OCI-LY3 (cell line): ENCODE measurements around the gene STK39.

Source experiments
- H2AFZ ChIP-seq: fragments of 200-600, 300-600 bp; shearing (Covaris generic); 2 replicates; pipeline ENCODE4 v1.6.0; 2014; ENCODE audit warnings: antibody characterized with exemption, low read depth, low read length
- H3K27ac ChIP-seq: fragments of 200-600, 300-600 bp; sonication (generic); 2 replicates; pipeline ENCODE4 v1.5.1; 2014; ENCODE audit warnings: mild to moderate bottlenecking, low read length, moderate library complexity, mixed read lengths
- H3K27me3 ChIP-seq: fragments of 200-600, 300-600 bp; sonication (generic); 2 replicates; pipeline ENCODE4 v1.6.1; 2014; ENCODE audit warnings: low read depth, low read length, mixed read lengths
- H3K36me3 ChIP-seq: fragments of 200-600, 300-600 bp; sonication (generic); replicated peaks from 2 replicates; pipeline ENCODE3; 2014; ENCODE audit warnings: low read depth, low read length, mixed read lengths
- H3K4me1 ChIP-seq: fragments of 300-600, 200-600 bp; sonication (generic); 2 replicates; pipeline ENCODE4 v1.6.1; 2014; ENCODE audit warnings: low read length, mixed read lengths
- H3K4me2 ChIP-seq: fragments of 200-600, 300-600 bp; sonication (generic); 2 replicates; pipeline ENCODE4 v1.6.1; 2014; ENCODE audit warnings: low read length, mixed read lengths
- H3K4me3 ChIP-seq: fragments of 300-600, 200-600 bp; sonication (generic); 2 replicates; pipeline ENCODE4 v1.5.1; 2014; ENCODE audit warnings: antibody characterized with exemption, mild to moderate bottlenecking, low read length, moderate library complexity
- H3K79me2 ChIP-seq: fragments of 300-600, 200-600 bp; shearing (Covaris generic); 2 replicates; pipeline ENCODE4 v1.6.1; 2014; ENCODE audit warnings: mild to moderate bottlenecking, low read length, mixed read lengths
- H3K9ac ChIP-seq: fragments of 300-600, 200-600 bp; shearing (Covaris generic); 2 replicates; pipeline ENCODE4 v1.6.0; 2014; ENCODE audit warnings: mild to moderate bottlenecking, low read length, moderate library complexity
- H3K9me3 ChIP-seq: fragments of 200-600, 300-600 bp; shearing (Covaris generic); 2 replicates; pipeline ENCODE4 v1.6.1; 2014; ENCODE audit warnings: low read length, mixed read lengths; ENCODE audit not compliant: insufficient read depth
- H4K20me1 ChIP-seq: fragments of 200-600, 300-600 bp; sonication (generic); 2 replicates; pipeline ENCODE4 v1.6.1; 2016; ENCODE audit warnings: low read length, mixed read lengths; ENCODE audit not compliant: insufficient read depth
- CTCF ChIP-seq: fragments of 200-600, 300-600 bp; sonication (generic); IDR thresholded peaks from 2 replicates; pipeline ENCODE4 v1.5.1; 2014; ENCODE audit warnings: antibody characterized with exemption, low read length, low read depth
- EZH2phosphoT487 ChIP-seq: fragments of 200-600 bp; shearing (Covaris generic); IDR thresholded peaks from 2 replicates; pipeline ENCODE4 v1.6.1; 2018; ENCODE audit warnings: antibody characterized with exemption, mixed run types, low read depth

Gene STK39

GRCh38 chr2:168172071-168172470, 75.3 kb downstream of the STK39 start:
- Histone ChIP-seq H3K27ac (no peak overlapping the region), H2AFZ (no peak overlapping the region), H3K9me3 (no peaks in the 10 kb centered on the region), H3K4me3 (no peak overlapping the region), H3K4me2 (no peak overlapping the region), H3K27me3 (0 out of 2 replicates have a peak, but pooled peaks cover 3% of the 10 kb centered on the region), H3K79me2 (no peaks in the 10 kb centered on the region), H3K36me3 (no peaks in the 10 kb centered on the region), H3K9ac (no peak overlapping the region), H3K4me1 (peaks cover 31% of the 10 kb centered on the region), H4K20me1 (peaks cover 8% of the 10 kb centered on the region; the same call in 1 of the 2 replicates)
- no peak for TF ChIP-seq EZH2phosphoT487
- TF ChIP-seq CTCF, result no peak

- H3K9me3 ChIP-seq, result no peaks in the 10 kb centered on the region
- H3K36me3 ChIP-seq, result no peaks in the 10 kb centered on the region
- no peak overlapping the region for H2AFZ ChIP-seq
- no peaks in the 10 kb centered on the region for H3K79me2 ChIP-seq
- H3K27me3 ChIP-seq, result 0 out of 2 replicates have a peak, but pooled peaks cover 3% of the 10 kb centered on the region
- no peak for TF ChIP-seq CTCF
- no peak for TF ChIP-seq EZH2phosphoT487
- peaks cover 39% of the 10 kb centered on the region for H3K4me1 ChIP-seq
- H3K27ac ChIP-seq, result no peak overlapping the region
- H3K9ac ChIP-seq, result no peak overlapping the region
- no peak overlapping the region for H3K4me3 ChIP-seq
- no peak overlapping the region for H3K4me2 ChIP-seq
- H4K20me1 ChIP-seq, result peaks cover 11% of the 10 kb centered on the region; the same call in 1 of the 2 replicates
Measured at GRCh38 chr2:168171059-168171762, 76.2 kb downstream of the STK39 start.

GRCh38 chr2:168169097-168169745, 78.2 kb downstream of the STK39 start:
- Histone ChIP-seq H3K4me1 (peaks cover 50% of the 10 kb centered on the region), H3K36me3 (no peaks in the 10 kb centered on the region), H2AFZ (no peak overlapping the region), H3K4me3 (no peak overlapping the region; the same call in 1 of the 2 replicates), H3K27ac (peak overlapping the region; percentile 17; the same call in 1 of the 2 replicates), H3K9ac (no peak overlapping the region), H3K27me3 (0 out of 2 replicates have a peak, but pooled peaks cover 3% of the 10 kb centered on the region), H3K79me2 (no peaks in the 10 kb centered on the region), H3K9me3 (no peaks in the 10 kb centered on the region), H3K4me2 (peak overlapping the region; percentile 55), H4K20me1 (peaks cover 21% of the 10 kb centered on the region; the same call in 1 of the 2 replicates)
- TF ChIP-seq CTCF, result no peak
- no peak for TF ChIP-seq EZH2phosphoT487

GRCh38 chr2:168167511-168168263, 79.7 kb downstream of the STK39 start:
- Histone ChIP-seq H4K20me1 (peaks cover 21% of the 10 kb centered on the region; the same call in 1 of the 2 replicates), H2AFZ (no peak overlapping the region), H3K27me3 (0 out of 2 replicates have a peak, but pooled peaks cover 3% of the 10 kb centered on the region), H3K36me3 (no peaks in the 10 kb centered on the region), H3K4me1 (peaks cover 50% of the 10 kb centered on the region), H3K4me2 (no peak overlapping the region), H3K9ac (no peak overlapping the region), H3K79me2 (no peaks in the 10 kb centered on the region), H3K4me3 (no peak overlapping the region), H3K9me3 (no peaks in the 10 kb centered on the region), H3K27ac (no peak overlapping the region)
- no peak for TF ChIP-seq EZH2phosphoT487
- no peak for TF ChIP-seq CTCF
